Globus pallidus (tissue), 1 donor: ENCODE measurements around the gene TTC16.

Experiments
- DNase-seq: peaks from one replicate; pipeline ENCODE4 v3.0.0-alpha.2; 2015; ENCODE audit warnings: low spot score

The TTC16 gene

DNA sequence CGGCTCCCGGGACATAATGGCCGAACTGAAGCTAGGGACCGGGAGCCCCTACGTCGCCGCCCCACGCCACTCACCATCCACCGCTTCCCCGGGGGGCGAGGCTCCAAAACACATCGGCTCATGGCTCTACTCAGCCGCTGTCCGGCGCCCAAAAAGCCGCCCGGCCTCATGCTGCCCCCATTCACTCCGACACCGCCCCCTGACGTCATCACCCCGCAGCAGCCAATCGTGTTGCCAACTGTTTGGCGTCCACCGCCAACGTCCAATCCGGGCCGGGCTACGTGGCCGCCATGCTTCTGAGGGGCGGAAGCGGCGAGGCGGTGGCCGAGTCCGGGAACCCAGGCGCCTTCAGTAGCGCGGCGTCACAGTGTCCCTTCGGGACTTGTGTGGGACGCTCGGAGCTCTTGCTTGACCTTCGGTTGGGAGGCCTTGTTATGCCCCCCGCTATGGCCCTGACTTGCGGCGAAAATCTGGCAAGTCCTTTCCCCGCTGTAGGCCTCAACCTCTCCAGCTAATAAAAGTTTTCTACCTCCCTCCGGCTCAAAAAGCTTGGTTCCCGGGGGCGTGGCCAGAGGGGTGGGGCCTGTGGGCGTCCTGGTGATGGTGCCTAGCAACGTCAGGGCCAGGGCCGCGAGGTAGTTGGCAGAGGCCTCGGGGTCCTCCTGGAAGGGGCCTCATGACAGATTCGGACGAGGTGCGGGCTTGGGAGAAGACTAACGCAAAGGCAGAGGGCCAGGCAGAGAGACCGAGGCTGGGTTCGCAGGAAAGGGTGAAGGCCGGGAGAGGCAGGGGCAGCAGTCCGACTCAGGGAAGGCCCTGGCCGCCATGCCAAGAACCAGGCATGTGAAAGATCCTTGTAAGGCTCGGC, at the start of gene TTC16, which contains the start of gene PTRH1:
Gene TTC16 (plus strand): TSS at position 610 of the 868 bp plus-strand sequence. CDS start 67 bp downstream, at position 677.
Gene PTRH1 (minus strand): TSS at position 194 of the 868 bp plus-strand sequence. CDS start 24 bp downstream, at position 170.
- peak; percentile 95 for DNase-seq

GRCh38 chr9:127667127-127667844, 48.6 kb upstream of the TTC16 start:
- DNase-seq = no peak

DNA sequence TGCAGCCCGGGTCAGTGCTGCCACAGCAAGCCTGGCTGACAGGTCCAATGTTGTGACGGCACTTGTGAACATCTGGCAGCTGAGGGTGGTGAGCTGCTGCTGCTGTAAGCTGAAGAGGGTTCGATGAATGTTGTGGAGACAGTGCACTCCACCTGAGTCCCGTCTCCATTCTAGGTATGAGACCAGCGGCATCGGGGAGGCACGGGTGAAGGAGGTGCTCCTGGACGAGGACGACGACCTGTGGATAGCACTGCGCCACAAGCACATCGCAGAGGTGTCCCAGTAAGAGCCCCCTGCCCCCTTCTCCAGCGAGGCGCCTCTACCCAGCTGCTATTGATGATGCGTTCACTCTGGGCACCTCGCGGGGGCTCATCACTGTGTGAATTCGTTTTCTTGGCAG, 48.0 kb upstream of the TTC16 start:
- no peak for DNase-seq

- no peak for DNase-seq
These were observed 42.6 kb upstream of the TTC16 start for GRCh38 chr9:127673234-127673633.

GRCh38 chr9:127676638-127677037, 39.2 kb upstream of the TTC16 start:
- DNase-seq = no peak

- DNase-seq = no peak
These were observed 36.4 kb upstream of the TTC16 start for GRCh38 chr9:127679506-127679905.

- DNase-seq = no peak
These were observed 35.7 kb upstream of the TTC16 start for GRCh38 chr9:127680226-127680625.

DNA sequence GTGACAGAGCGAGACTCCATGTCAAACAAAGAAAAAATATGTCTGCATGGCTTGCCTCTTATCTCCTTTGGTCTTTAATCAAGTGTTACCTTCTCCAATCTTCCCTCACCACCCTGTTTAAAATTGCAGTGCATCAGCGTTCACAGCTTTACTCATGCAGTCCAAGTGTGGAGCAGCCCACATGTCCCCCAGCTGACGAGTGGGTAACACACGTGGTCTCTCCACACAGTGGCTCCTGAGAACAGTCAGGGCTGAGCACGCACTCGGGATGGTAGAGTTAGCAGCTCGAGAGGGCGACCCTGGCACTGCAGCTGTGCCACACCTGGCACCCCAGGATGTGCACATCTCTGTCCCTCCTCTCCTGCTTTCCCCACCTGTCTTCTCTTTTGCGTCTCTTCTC, 35.0 kb upstream of the TTC16 start:
- no peak for DNase-seq

DNA sequence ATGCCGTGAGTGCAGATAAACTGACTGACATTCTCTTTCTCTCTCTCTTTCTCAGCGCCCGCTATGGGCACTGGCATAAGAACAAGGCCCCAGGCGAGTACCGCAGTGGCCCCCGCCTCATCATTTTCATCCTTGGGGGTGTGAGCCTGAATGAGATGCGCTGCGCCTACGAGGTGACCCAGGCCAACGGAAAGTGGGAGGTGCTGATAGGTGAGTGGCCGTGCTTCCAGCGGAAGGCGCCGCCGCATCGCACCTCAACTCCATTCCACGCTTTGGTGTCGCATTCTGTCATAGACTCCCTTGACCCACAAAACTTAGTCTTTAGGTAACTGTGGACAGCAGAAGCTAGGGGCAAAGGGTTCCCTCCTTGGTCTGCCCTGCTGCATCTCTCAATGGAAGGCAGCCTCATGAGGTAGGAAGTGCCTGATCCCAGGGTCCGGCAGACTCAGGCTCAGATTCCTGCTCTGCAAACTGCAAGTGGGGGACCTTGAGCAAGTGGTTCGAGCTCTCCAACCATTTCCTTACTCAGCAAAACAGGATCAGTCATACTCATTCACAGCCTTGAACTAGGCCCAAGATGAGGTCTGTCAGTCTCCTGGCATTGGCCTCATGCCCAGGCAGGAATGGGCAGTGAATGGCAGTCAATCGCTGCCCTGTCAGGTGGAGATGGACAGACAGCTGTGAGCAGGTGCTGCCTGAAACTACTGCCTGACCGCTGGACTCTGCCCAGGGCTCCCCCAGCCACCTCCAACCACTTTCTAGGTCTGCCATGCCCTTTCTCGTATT, 33.3 kb upstream of the TTC16 start:
- no peak for DNase-seq

DNA sequence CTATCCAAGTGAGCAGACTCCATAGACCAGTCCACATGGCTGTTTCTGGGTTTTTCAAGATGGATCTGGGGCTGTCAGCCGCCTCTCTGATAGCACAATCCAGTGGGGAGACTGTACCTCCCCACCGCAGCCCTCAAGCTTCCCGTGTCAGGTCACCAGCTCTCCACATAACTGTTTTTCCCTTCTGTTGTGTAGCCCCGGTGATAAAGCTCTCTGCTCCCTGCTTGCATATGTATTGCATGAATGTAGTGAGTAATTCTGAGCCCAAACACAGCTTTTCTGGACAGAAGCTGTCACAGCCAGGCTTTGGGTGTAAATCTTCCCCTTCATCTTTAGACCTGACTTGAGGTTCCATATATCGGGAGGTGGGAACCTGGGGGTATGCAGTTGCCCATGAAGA, 32.2 kb upstream of the TTC16 start:
- no peak for DNase-seq

GRCh38 chr9:127684576-127684975, 31.3 kb upstream of the TTC16 start:
- DNase-seq = no peak

DNA sequence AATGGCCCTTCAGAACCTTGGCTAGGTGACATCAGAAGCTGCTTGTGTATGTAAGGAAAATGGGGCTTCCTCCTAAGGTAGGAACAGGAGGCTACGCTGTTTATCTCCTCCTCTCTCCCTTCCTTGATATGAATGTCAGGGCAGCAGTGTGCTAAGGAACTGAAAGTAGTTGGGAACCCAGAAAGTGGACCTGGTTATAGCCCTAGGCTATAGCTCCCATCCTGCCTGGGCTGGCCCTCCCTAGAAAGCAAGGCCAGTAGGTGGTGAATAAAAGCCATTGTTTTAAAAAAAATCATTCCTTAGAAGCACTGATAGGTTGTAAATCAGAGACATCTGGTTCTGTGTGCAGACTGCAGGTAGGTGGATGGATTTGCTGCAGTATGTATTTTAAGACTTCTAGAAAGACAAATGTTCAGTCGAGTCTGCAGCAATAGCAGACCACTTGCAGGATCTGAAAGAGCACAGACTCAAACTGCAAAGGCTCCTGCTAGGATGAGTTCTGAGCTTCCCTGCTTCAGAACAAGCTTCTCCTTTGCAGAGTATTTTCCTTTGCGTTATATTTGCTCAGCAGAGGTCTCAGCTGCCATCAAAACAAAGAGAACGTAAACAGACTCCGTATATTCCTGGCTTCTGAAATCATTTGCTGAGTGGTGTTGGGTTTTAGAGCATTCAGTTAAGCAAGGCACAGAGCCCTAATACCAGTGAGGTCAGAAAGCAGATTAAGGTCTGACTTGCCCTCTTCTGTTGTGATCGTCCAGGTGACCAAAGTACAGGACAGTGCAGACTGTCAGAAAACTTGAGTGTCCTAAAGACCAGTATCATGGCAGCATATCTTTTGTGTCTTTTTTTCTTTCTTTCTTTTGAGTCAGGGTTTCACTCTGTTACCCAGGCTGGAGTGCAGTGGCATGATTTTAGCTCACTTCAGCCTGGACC, 29.2 kb upstream of the TTC16 start:
- DNase-seq = no peak

DNA sequence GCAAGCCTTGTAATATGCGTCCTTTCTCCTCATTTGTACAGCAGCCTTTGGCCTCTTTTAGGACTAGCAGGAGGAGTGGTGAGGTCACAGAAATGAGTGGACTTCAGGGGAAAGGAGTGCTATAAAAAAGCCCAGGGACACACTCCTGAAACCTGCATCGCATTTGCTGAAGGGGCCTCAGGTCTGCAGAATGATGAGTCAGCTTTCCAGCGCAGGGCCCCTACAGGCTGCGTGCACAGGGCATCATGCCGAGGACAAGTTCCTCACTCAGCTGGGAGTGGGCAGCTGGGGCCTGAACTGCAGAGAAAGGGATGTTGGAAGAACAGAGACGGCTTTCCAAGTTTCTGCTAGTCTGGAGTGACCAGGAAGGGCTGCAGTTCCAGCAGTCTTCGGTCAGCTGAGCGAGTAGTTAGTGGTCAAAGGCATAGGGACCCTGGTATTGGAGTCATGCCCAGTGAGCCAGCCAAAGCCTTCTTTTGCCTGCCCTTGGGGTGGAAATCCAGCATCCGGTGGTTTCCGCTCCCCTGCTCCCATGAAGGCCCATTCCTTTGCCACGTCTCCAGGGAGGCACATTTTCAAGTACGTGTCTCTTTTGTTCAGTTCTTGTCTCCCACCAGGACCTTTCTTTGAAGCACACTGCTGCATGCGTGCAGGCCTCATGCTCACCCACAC, 26.4 kb upstream of the TTC16 start:
- DNase-seq = no peak

DNA sequence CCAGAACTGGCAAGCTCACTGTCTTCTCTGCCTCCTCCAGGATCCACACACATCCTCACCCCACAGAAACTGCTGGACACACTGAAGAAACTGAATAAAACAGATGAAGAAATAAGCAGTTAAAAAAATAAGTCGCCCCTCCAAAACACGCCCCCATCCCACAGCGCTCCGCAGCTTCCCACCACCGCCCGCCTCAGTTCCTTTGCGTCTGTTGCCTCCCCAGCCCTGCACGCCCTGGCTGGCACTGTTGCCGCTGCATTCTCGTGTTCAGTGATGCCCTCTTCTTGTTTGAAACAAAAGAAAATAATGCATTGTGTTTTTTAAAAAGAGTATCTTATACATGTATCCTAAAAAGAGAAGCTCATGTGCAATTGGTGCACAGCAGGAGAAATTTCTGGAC, 25.1 kb upstream of the TTC16 start:
- no peak for DNase-seq

DNA sequence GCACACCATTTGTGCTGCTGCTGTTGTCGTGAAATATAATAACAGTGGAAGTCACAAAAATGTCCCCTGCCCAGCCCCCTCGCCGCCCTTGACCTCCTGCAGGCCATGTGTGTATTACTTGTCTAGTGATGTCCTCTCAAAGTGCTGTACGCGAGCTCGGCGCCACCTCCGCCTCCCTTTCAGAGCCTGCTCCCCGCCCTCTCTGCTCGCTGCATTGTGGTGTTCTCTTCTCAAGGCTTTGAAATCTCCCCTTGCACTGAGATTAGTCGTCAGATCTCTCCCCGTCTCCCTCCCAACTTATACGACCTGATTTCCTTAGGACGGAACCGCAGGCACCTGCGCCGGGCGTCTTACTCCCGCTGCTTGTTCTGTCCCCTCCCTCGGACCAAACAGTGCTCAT, 23.8 kb upstream of the TTC16 start:
- no peak for DNase-seq

GRCh38 chr9:127693143-127693542, 22.7 kb upstream of the TTC16 start:
- DNase-seq = no peak

- no peak for DNase-seq
These were observed 22.2 kb upstream of the TTC16 start for GRCh38 chr9:127693697-127694096.

- DNase-seq = no peak
These were observed 20.8 kb upstream of the TTC16 start for GRCh38 chr9:127694890-127695720.

DNA sequence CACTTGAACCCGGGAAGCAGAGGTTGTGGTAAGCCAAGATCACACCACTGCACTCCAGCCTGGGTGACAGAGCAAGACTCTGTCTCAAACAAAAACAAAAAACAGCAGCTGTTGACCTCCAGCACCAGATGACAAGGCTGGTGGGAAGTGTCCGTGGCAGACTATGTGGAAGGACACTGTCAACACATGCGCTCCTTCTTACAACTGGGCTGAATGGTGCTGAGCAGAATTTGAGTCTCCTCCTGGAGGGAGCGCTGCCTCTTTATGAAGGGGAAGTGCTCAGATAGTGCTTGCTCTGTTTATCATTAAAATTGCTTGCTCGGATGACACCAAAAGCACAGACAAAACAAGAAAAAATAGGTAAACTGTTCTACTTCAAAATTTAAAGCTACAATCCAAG, 18.3 kb upstream of the TTC16 start:
- no peak for DNase-seq

DNA sequence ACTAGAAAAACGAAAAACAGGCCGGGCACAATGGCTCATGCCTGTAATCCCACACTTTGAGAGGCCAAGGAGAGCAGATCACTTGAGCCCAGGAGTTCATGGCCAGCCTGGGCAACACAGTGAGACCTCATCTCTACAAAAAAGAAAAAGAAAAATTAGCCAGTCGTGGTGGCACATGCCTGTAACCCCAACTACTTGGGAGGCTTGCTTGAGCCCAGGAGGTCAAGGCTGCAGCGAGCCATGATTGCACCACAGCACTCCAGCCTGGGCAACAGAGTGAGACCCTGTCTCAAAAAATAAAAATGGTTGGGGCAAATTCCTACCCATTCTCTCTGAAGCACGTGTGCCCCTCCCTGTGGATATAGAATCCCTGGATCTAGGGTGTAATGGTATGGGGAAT, 17.5 kb upstream of the TTC16 start:
- DNase-seq = no peak
